SH-SY5Y (cell line): ENCODE data around the gene SPOUT1.

Experiments used
- GATA2 ChIP-seq: IDR thresholded peaks from 2 replicates; pipeline ENCODE4 v1.6.1; 2011; ENCODE audit warnings: mild to moderate bottlenecking, low read depth, low read length
- GATA3 ChIP-seq: IDR thresholded peaks from 2 replicates; pipeline ENCODE4 v1.6.1; 2011; ENCODE audit warnings: low read depth, mild to moderate bottlenecking, low read length, moderate library complexity

- TF ChIP-seq GATA3 (no peak), GATA2 (no peak)
Observed at GRCh38 chr9:128771094-128771721, 58.4 kb downstream of the SPOUT1 start.
